Metanephros (tissue), 2 donors: ENCODE measurements around the gene CFL2. TPM values are rescaled to one million over a fixed set of nuclear protein-coding genes. Genes with fewer than 3 reads are reported as not detected.

Experiments
- small RNA-seq: library from RNA; depleted of rRNA; stranded (forward); fragments of <200 nt; gene quantifications from one replicate; pipeline ENCODE3, GENCODE V24; 2014; ENCODE audit warnings: low replicate concordance
- total RNA-seq: library from RNA; depleted of rRNA; stranded (reverse); fragments of >200 nt; gene quantifications from one replicate; pipeline ENCODE4 v1.2.3, GENCODE V29; 2014

CFL2 gene
- 72.3 TPM for total RNA-seq

DNA sequence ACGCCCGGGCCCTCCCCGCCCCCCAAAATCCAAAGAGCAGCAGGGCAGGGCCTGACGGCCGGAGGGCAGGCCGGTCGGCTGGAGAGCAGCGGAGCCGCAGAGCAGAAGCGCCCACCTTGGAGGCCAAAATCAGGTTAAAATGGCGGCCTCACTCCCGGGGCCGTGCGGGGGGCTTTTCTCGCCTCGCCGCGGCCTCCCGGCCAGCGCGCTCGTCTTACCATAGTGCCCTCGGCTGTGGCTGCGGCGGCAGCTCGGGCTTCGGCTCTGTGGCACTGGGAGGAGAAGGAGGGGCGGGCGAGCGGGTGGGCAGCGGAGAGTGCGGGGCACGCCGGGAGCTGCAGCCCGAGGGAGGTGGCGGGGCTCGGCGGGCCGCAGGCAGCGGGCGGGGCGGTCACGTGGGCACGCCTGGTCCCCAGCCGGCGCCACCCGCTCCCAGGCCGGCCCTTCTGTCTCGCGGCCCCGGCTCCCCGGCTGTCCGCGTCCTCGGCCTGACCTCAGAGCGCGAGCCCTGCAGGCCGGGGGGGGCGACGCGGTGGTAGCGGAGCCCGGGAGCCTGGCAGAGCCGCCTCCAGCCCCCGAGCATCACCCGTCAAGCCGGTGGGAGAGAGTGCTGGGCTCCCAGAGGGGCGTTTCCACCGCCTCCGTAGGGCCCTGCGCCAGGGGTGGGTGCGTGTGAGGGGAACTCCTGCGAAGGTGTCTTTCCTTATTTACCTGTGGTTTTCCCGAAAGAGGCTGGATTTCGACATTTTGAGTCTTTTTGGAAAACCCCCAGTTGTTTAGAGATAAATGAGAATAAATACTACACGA, at the start of gene CFL2:
TSS of gene CFL2 (minus strand) at position 274 of the 807 bp plus-strand sequence. CDS start at position 221, 53 bp downstream.

Small RNAs within 50 kb of the gene (small RNA-seq; reads per million reads assigned to genes)
- gene RNU6-1261P, result not detected

Other genes starting within 250 kb of the CFL2 start
- 47.3 TPM for gene EAPP, start 174.9 kb downstream of the CFL2 start, total RNA-seq
- gene SNX6, start 84.4 kb downstream of the CFL2 start, total RNA-seq, result 77.0 TPM
- 17.2 TPM for gene BAZ1A, start 160.8 kb upstream of the CFL2 start, total RNA-seq